ENCODE data around the gene WNT3A.

The WNT3A gene

DNA sequence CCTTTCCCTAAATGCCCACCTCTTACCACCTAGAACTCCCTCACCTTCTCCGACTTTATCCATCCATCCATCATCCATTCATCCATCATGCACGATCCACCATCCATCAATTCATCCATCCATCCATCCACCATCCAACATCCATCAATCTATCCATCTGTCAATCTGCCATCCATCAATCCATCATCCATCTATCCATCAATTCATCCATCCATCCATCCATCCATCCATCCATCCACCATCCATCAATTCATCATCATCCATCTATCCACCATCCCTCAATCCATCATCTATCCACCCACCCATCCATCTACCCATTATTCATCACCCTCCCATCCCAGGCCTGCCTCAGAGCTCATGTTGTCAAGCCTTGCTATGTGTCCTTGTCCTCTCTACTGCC lies 34.5 kb downstream of the WNT3A start:
- no peak for DNase-seq (ENCODE audit: low read depth, low spot score)
- TF ChIP-seq POLR2AphosphoS5 (IDR thresholded peaks at IDR 0.05; ENCODE audit: borderline replicate concordance, low read depth, low read length) (no peak), EZH2 (IDR thresholded peaks at IDR 0.05) (no peak), FOXP2 (optimal IDR thresholded peaks at IDR 0.05; ENCODE audit: control extremely low read depth, extremely low read length, insufficient read depth) (no peak)
- no peaks in the 10 kb centered on the region for H3K9me3 ChIP-seq (ENCODE audit: low read depth, low read length)

DNA sequence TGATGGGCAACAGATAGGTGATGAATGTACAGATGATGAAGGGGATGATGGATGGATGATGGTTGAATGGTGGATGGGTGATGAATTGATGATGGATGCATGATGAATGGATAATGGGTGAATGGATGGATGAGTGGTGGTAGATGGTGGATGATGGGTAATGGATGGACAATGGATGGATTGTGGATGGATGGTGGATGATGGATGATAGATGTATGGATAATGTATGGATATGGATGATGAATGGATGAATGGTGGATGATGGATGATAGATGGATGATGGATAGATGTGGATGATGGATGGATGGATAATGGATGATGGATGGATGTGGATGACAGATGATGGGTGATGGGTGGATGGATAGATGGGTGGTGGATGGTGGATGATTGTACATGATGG lies 35.7 kb downstream of the WNT3A start:
- Histone ChIP-seq H3K9ac (ENCODE audit: insufficient read length) (no peak overlapping the region), H3K27ac (no peak overlapping the region), H3K36me3 (ENCODE audit: insufficient read depth, low read length) (no peaks in the 10 kb centered on the region), H3K4me3 (no peak overlapping the region), H3K9me3 (ENCODE audit: low read depth, low read length) (no peaks in the 10 kb centered on the region)
- no peak for DNase-seq (ENCODE audit: low read depth, low spot score)
- TF ChIP-seq FOXP2 (optimal IDR thresholded peaks at IDR 0.05; ENCODE audit: control extremely low read depth, extremely low read length, insufficient read depth) (no peak), EZH2 (IDR thresholded peaks at IDR 0.05) (no peak), POLR2AphosphoS5 (IDR thresholded peaks at IDR 0.05; ENCODE audit: borderline replicate concordance, low read depth, low read length) (no peak)

More for the DNA sequence above, 34.5 kb downstream of the WNT3A start:
- H3K36me3 ChIP-seq (ENCODE audit: insufficient read depth, low read length) = no peaks in the 10 kb centered on the region
- H3K4me3 ChIP-seq = no peak overlapping the region
- H3K27ac ChIP-seq = no peak overlapping the region
- H3K9ac ChIP-seq (ENCODE audit: insufficient read length) = no peak overlapping the region

DNA sequence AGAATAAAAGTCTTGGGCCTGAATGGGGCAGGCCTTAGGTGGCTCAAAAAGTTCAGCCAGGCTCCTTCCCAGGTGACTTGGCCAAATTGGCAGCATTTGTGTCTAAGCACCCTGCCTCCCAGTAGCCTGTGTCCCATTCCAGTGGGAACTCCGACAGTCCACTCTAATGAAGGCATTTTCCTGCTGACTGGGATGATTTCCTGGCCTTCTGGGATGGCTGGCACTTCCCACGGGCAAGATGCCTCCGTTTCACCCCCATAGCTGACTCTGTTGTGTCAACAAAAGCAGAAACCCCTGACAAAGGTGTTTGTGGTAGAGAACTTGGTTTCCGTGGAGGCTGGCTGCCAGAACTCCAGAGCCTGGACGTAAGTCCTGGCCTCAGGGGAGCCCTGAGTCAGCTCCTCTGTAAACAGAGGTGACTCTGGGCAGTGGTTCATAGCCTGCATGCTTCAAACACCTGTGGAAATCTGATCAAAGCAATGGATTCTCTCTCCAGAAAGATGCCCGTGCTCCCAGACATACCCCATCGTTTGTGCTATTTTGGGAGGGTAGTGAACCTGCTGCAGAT lies 36.6 kb downstream of the WNT3A start:
- Histone ChIP-seq H3K4me3 (no peak overlapping the region), H3K36me3 (ENCODE audit: insufficient read depth, low read length) (no peaks in the 10 kb centered on the region), H3K9me3 (ENCODE audit: low read depth, low read length) (no peaks in the 10 kb centered on the region), H3K27ac (no peak overlapping the region), H3K9ac (ENCODE audit: insufficient read length) (no peak overlapping the region)
- no peak for DNase-seq (ENCODE audit: low read depth, low spot score)
- no peak for TF ChIP-seq POLR2AphosphoS5 (IDR thresholded peaks at IDR 0.05; ENCODE audit: borderline replicate concordance, low read depth, low read length)
- no peak for TF ChIP-seq EZH2 (IDR thresholded peaks at IDR 0.05)
- no peak for TF ChIP-seq FOXP2 (optimal IDR thresholded peaks at IDR 0.05; ENCODE audit: control extremely low read depth, extremely low read length, insufficient read depth)

DNA sequence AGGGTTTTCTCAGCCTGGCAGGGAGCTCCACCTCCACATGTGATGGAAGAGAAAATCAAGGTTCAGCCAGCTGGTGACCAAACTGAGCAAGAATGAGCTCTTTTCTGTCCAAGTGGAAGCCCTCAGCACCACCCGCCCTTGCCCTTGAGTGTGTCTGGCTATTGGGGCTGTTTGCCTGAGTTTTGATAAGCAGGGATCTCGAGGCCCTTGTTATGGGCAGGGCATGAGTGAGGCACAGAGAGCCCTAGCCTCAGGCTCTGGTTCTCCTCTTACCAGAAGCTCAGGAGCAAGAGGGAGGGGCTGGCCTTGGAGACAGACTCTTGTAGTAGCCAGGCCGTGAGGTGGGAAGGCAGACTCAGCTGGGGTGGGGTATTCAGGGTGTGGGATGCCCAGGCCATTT lies 38.2 kb downstream of the WNT3A start:
- no peak overlapping the region for H3K9ac ChIP-seq (ENCODE audit: insufficient read length)
- no peaks in the 10 kb centered on the region for H3K36me3 ChIP-seq (ENCODE audit: insufficient read depth, low read length)
- no peak overlapping the region for H3K4me3 ChIP-seq
- no peaks in the 10 kb centered on the region for H3K9me3 ChIP-seq (ENCODE audit: low read depth, low read length)
- no peak for DNase-seq (ENCODE audit: low read depth, low spot score)
- TF ChIP-seq FOXP2 (optimal IDR thresholded peaks at IDR 0.05; ENCODE audit: control extremely low read depth, extremely low read length, insufficient read depth) (no peak), EZH2 (IDR thresholded peaks at IDR 0.05) (no peak), POLR2AphosphoS5 (IDR thresholded peaks at IDR 0.05; ENCODE audit: borderline replicate concordance, low read depth, low read length) (no peak)
- H3K27ac ChIP-seq = no peak overlapping the region

DNA sequence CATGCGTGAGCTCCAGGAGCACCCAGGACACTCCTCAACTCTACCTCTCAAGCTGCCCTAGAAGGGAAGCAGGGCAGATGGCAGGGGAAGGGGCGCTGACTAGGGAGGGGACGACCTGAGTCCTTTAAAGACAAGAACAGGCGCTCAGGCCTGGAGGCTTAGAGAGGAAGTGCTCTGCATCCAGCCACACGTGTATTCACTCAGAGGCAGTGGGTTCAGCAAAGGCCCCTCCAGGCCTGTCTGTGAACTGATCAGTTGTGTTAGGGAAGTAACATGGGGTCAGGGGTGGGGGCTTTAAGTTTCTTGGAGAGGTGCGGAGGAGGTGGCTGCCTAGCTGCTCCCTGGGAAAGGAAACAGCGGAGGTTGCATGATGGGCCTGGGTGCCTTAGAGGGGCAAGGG lies 38.6 kb downstream of the WNT3A start:
- H3K36me3 ChIP-seq (ENCODE audit: insufficient read depth, low read length) = no peaks in the 10 kb centered on the region
- no peak overlapping the region for H3K9ac ChIP-seq (ENCODE audit: insufficient read length)
- no peaks in the 10 kb centered on the region for H3K9me3 ChIP-seq (ENCODE audit: low read depth, low read length)
- no peak overlapping the region for H3K4me3 ChIP-seq
- H3K27ac ChIP-seq = no peak overlapping the region
- DNase-seq (ENCODE audit: low read depth, low spot score) = no peak
- TF ChIP-seq POLR2AphosphoS5 (IDR thresholded peaks at IDR 0.05; ENCODE audit: borderline replicate concordance, low read depth, low read length) (no peak), FOXP2 (optimal IDR thresholded peaks at IDR 0.05; ENCODE audit: control extremely low read depth, extremely low read length, insufficient read depth) (no peak), EZH2 (IDR thresholded peaks at IDR 0.05) (no peak)

DNA sequence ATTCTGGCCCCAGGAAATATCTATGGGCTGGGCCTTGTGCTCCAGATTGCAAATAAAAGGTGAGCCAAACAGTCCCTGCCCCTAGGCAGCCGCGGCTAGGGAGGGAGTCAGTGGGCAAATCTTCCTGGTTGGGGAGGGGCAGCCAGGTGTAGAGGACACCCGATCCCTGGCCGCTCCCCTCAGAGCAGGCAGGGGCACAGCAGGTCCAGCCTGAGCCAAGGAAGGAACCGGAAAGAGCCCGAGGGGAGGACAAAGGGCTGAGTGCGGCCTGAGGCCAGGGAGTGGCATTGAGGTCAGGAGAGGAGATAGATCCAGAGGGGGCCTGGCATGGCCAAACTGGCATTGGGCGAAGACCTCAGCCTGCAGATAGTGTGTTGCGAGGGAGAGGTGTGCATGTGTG lies 39.1 kb downstream of the WNT3A start:
- Histone ChIP-seq H3K27ac (no peak overlapping the region), H3K36me3 (ENCODE audit: insufficient read depth, low read length) (no peaks in the 10 kb centered on the region), H3K9ac (ENCODE audit: insufficient read length) (no peak overlapping the region), H3K4me3 (no peak overlapping the region), H3K9me3 (ENCODE audit: low read depth, low read length) (no peaks in the 10 kb centered on the region)
- DNase-seq (ENCODE audit: low read depth, low spot score) = no peak
- no peak for TF ChIP-seq EZH2 (IDR thresholded peaks at IDR 0.05)
- TF ChIP-seq POLR2AphosphoS5 (IDR thresholded peaks at IDR 0.05; ENCODE audit: borderline replicate concordance, low read depth, low read length) = no peak
- no peak for TF ChIP-seq FOXP2 (optimal IDR thresholded peaks at IDR 0.05; ENCODE audit: control extremely low read depth, extremely low read length, insufficient read depth)

DNA sequence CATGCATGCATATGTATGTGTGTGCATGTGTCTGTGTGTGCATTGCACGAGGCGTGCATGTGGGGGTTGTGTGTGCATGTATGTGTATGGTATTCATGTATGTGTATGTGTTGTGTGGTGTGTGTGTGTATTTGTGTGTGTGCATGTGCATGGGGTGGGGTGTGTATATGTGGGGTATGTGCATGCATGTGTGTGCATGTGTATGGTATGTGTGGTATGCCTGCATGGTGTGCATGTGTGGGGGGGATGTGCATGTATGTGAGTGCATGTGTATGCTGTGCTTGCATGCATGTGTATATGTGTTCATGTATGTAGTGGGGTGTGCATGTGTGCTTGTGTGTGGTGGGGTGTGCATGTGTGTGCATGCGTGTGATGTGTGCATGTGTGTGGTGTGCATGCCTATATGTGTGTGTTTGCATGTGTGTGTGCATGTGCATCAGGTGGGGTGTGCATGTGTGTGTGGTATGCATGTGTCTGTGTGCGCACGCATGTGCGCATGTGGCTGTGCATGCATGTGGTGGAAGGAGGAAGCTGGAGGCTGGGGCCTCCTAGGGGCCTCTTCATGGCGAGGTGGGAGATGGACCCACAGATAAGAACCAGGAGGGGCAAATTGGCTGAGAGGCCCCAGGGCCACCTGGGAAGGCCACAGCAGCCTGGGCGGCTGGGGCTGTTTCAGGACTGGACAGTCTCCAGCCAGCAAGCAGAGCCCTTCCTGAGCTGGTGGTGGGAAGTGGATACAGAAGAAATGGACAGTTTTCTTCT lies 39.8 kb downstream of the WNT3A start:
- H3K4me3 ChIP-seq = no peak overlapping the region
- H3K9me3 ChIP-seq (ENCODE audit: low read depth, low read length) = no peaks in the 10 kb centered on the region
- no peak for DNase-seq (ENCODE audit: low read depth, low spot score)
- no peaks in the 10 kb centered on the region for H3K36me3 ChIP-seq (ENCODE audit: insufficient read depth, low read length)
- no peak for TF ChIP-seq EZH2 (IDR thresholded peaks at IDR 0.05)
- no peak for TF ChIP-seq FOXP2 (optimal IDR thresholded peaks at IDR 0.05; ENCODE audit: control extremely low read depth, extremely low read length, insufficient read depth)
- no peak for TF ChIP-seq POLR2AphosphoS5 (IDR thresholded peaks at IDR 0.05; ENCODE audit: borderline replicate concordance, low read depth, low read length)
- no peak overlapping the region for H3K27ac ChIP-seq
- no peak overlapping the region for H3K9ac ChIP-seq (ENCODE audit: insufficient read length)

DNA sequence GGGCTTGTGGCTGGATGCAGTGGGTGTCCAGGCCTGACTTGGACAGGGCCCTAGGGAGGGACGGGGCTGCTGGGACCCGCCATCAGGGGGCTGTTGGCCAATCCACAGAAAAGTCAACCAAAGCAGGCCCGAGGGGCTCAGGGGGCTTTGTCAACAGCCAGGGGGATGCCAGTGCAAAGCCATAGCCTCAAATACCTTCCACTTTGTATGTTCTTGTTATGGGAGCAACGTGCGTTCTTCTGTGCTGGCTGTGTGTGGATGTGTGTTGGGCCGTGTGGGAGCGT lies 40.3 kb downstream of the WNT3A start:
- no peak for TF ChIP-seq FOXP2 (optimal IDR thresholded peaks at IDR 0.05; ENCODE audit: control extremely low read depth, extremely low read length, insufficient read depth)
- TF ChIP-seq POLR2AphosphoS5 (IDR thresholded peaks at IDR 0.05; ENCODE audit: borderline replicate concordance, low read depth, low read length) = no peak
- TF ChIP-seq EZH2 (IDR thresholded peaks at IDR 0.05) = no peak
- Histone ChIP-seq H3K27ac (no peak overlapping the region), H3K36me3 (ENCODE audit: insufficient read depth, low read length) (no peaks in the 10 kb centered on the region), H3K4me3 (no peak overlapping the region), H3K9ac (ENCODE audit: insufficient read length) (no peak overlapping the region), H3K9me3 (ENCODE audit: low read depth, low read length) (no peaks in the 10 kb centered on the region)
- DNase-seq (ENCODE audit: low read depth, low spot score) = no peak

DNA sequence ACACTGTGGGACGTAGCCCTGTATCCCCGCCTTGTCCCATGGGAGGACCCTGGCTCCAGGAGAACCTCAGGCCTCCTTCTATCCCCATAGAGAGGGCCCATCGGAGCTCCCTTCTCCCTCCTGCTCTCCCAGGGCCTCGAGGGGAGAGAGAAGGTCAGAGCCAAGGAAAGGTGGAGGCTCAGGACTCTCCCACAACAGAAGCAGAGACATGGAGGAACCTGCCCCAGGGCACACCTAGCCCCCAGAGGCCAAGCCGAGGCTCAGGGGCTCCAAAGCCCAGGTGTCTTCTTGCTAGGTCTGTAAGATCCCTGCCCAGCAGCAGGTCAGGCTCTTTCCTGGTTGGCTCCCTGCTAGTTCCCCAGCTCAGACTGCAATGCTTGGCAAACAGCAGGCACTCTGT lies 41.3 kb downstream of the WNT3A start:
- no peak for TF ChIP-seq POLR2AphosphoS5 (IDR thresholded peaks at IDR 0.05; ENCODE audit: borderline replicate concordance, low read depth, low read length)
- no peak for TF ChIP-seq FOXP2 (optimal IDR thresholded peaks at IDR 0.05; ENCODE audit: control extremely low read depth, extremely low read length, insufficient read depth)
- TF ChIP-seq EZH2 (IDR thresholded peaks at IDR 0.05) = no peak
- Histone ChIP-seq H3K36me3 (ENCODE audit: insufficient read depth, low read length) (no peaks in the 10 kb centered on the region), H3K27ac (no peak overlapping the region), H3K9me3 (ENCODE audit: low read depth, low read length) (no peaks in the 10 kb centered on the region), H3K4me3 (no peak overlapping the region), H3K9ac (ENCODE audit: insufficient read length) (no peak overlapping the region)
- no peak for DNase-seq (ENCODE audit: low read depth, low spot score)
